GM23338 (cell line): Measurements from ENCODE around the gene SFMBT2. TPM values are rescaled to one million over a fixed set of nuclear protein-coding genes. Genes with fewer than 3 reads are reported as not detected.

ENCODE experiments used
- ATAC-seq: fragments of 200-7000 bp; cut with Tn5 transposase; 3 replicates; pipeline ENCODE4 v1.9.1; 2020
- DNase-seq: peaks from one replicate; pipeline ENCODE4 v3.0.0-alpha.2; 2015; ENCODE audit warnings: low spot score
- H2AFZ ChIP-seq: fragments of 200-600 bp; sonication (generic); 2 replicates; pipeline ENCODE4 v1.8.0; 2016; ENCODE audit warnings: antibody characterized with exemption, mild to moderate bottlenecking, moderate library complexity
- H3F3A ChIP-seq: fragments of 200-600 bp; sonication (generic); replicated peaks from 2 replicates; pipeline ENCODE4 v1.8.0; 2017; ENCODE audit warnings: antibody characterized with exemption, mixed run types, low read depth
- H3K27ac ChIP-seq: fragments of 200-600 bp; sonication (generic); 2 replicates; pipeline ENCODE4 v1.6.1; 2016; ENCODE audit warnings: low read depth
- H3K27me3 ChIP-seq: fragments of 200-600 bp; sonication (generic); 2 replicates; pipeline ENCODE4 v1.8.0; 2016; ENCODE audit warnings: mild to moderate bottlenecking, mixed run types, moderate library complexity; ENCODE audit not compliant: insufficient read depth
- H3K36me3 ChIP-seq: fragments of 200-600 bp; sonication (generic); 2 replicates; pipeline ENCODE4 v1.8.0; 2016; ENCODE audit warnings: mild to moderate bottlenecking; ENCODE audit not compliant: insufficient read depth
- H3K4me1 ChIP-seq: fragments of 200-600 bp; sonication (generic); 2 replicates; pipeline ENCODE4 v1.8.0; 2016; ENCODE audit warnings: mild to moderate bottlenecking, moderate library complexity; ENCODE audit not compliant: insufficient read depth
- H3K4me2 ChIP-seq: fragments of 200-600 bp; sonication (generic); 2 replicates; pipeline ENCODE4 v1.7.1; 2017; ENCODE audit warnings: mixed run types
- H3K4me3 ChIP-seq: fragments of 200-600 bp; sonication (generic); 2 replicates; pipeline ENCODE4 v1.6.1; 2016; ENCODE audit warnings: mixed run types
- H3K79me2 ChIP-seq: fragments of 200-600 bp; sonication (generic); replicated peaks from 2 replicates; pipeline ENCODE4 v1.8.0; 2017; ENCODE audit warnings: mild to moderate bottlenecking; ENCODE audit not compliant: insufficient read depth
- H3K9me2 ChIP-seq: fragments of 200-600 bp; sonication (generic); 2 replicates; pipeline ENCODE4 v1.8.0; 2017; ENCODE audit not compliant: insufficient read depth
- H4K20me1 ChIP-seq: fragments of 200-600 bp; sonication (generic); replicated peaks from 2 replicates; pipeline ENCODE4 v1.8.0; 2017; ENCODE audit warnings: mild to moderate bottlenecking; ENCODE audit not compliant: insufficient read depth
- H3K27ac Mint-ChIP-seq: 2 replicates; pipeline ENCODE4 v1.8.0; 2020; ENCODE audit warnings: inconsistent platforms, mild to moderate bottlenecking, moderate library complexity, mixed read lengths
- H3K27me3 Mint-ChIP-seq: 3 replicates; pipeline ENCODE4 v1.8.0; 2022; ENCODE audit warnings: low read depth, mild to moderate bottlenecking, moderate library complexity, mixed read lengths, inconsistent platforms; ENCODE audit not compliant: insufficient read depth, poor library complexity
- H3K36me3 Mint-ChIP-seq: 3 replicates; pipeline ENCODE4 v1.8.0; 2021; ENCODE audit warnings: low read depth, mild to moderate bottlenecking, inconsistent platforms, moderate library complexity, mixed read lengths
- H3K4me1 Mint-ChIP-seq: 3 replicates; pipeline ENCODE4 v1.8.0; 2020; ENCODE audit warnings: mild to moderate bottlenecking, inconsistent platforms, mixed read lengths
- H3K4me3 Mint-ChIP-seq: 3 replicates; pipeline ENCODE4 v1.8.0; 2021; ENCODE audit warnings: moderate library complexity, mild to moderate bottlenecking, inconsistent platforms, mixed read lengths
- H3K9me3 Mint-ChIP-seq: 3 replicates; pipeline ENCODE4 v1.8.0; 2020; ENCODE audit warnings: moderate library complexity, mild to moderate bottlenecking, inconsistent platforms, mixed read lengths
- EZH2 ChIP-seq: fragments of 200-600 bp; sonication (generic); IDR thresholded peaks from one replicate; pipeline ENCODE4 v1.8.0; 2017; ENCODE audit warnings: antibody characterized with exemption, mild to moderate bottlenecking, low read depth; ENCODE audit not compliant: unreplicated experiment
- EZH2phosphoT487 ChIP-seq: fragments of 200-600 bp; sonication (generic); IDR thresholded peaks from one replicate; pipeline ENCODE4 v1.8.1; 2018; ENCODE audit warnings: antibody characterized with exemption; ENCODE audit not compliant: unreplicated experiment
- JUNB ChIP-seq: IDR thresholded peaks from one replicate; pipeline ENCODE4 v1.6.1; 2016; ENCODE audit warnings: antibody characterized with exemption; ENCODE audit not compliant: unreplicated experiment
- STAT1 ChIP-seq: IDR thresholded peaks from one replicate; pipeline ENCODE4 v1.6.1; 2016; ENCODE audit warnings: antibody characterized with exemption; ENCODE audit not compliant: unreplicated experiment
- ZNF331 ChIP-seq: fragments of 250-450 bp; sonication (Bioruptor Pico); IDR thresholded peaks from 2 replicates; pipeline ENCODE4 v1.5.0; 2020; ENCODE audit warnings: low read depth, mild to moderate bottlenecking, moderate library complexity
- polyA plus RNA-seq: library from polyadenylated mRNA; unstranded; fragments of >200 nt; fragmentation: Nextera tagmentation; extraction: Ambion mirVana; gene quantifications from 2 replicates; pipeline ENCODE4 v1.2.1, GENCODE V29; 2016
- total RNA-seq: library from RNA; depleted of rRNA; stranded (reverse); fragments of >200 nt; shearing (Covaris generic); gene quantifications from 2 replicates; pipeline ENCODE4 v1.2.3, GENCODE V29; 2014
- TF ChIP-seq, protein P1 (sequence below): fragments of 250-450 bp; sonication (Bioruptor Pico); IDR thresholded peaks from 2 replicates; pipeline ENCODE4 v1.5.0; 2020; ENCODE audit warnings: mild to moderate bottlenecking, moderate library complexity
- TF ChIP-seq, protein P2 (sequence below), 2 experiments: fragments of 200-600 bp in 1 of 2; sonication (generic) in 1 of 2; conservative IDR thresholded peaks; 2 replicates each; pipeline versions ENCODE4 v1.5.1 to v1.6.1; 2016 to 2017; ENCODE audit warnings: antibody characterized with exemption in 2 of 2, low read depth in 2 of 2, mild to moderate bottlenecking in 2 of 2, moderate library complexity in 1 of 2

Gene SFMBT2
- total and polyA plus RNA-seq, 2 experiments from 2014 or later: 2.7 to 6.7 TPM

DNA sequence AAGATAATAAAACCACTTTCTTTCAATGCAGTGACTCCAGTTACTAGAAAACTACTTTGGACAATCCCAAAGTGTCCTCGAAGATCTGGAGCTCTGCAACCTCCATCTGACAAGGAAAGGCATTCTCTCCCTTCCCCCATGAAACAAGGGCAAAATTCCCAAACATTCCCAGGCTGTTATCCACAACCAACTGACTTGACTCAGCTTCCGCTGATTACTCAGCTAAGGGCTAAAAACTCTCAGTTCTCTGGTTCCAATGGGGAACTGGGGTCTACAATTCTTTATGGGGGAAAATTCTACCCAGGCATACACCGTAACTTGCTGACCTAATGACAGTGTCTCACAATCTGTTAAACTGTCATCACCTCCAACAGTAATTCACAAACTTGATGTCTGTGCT lies 48.4 kb downstream of the SFMBT2 start:
- Histone ChIP-seq H3F3A (no peaks in the 10 kb centered on the region), H3K36me3 (peaks cover 20% of the 10 kb centered on the region), H3K9me2 (no peaks in the 10 kb centered on the region), H3K4me1 (peaks cover 21% of the 10 kb centered on the region; the same call in 1 of the 2 replicates), H3K27me3 (no peaks in the 10 kb centered on the region), H3K4me3 (no peak overlapping the region), H3K4me2 (no peak overlapping the region), H3K27ac (no peak overlapping the region), H3K79me2 (peaks cover 5% of the 10 kb centered on the region; the same call in 1 of the 2 replicates), H4K20me1 (no peaks in the 10 kb centered on the region; the same call in 1 of the 2 replicates), H2AFZ (no peak overlapping the region)
- peaks cover 15% of the 10 kb centered on the region for H3K4me1 Mint-ChIP-seq
- H3K4me3 Mint-ChIP-seq: no peak overlapping the region
- TF ChIP-seq STAT1 (no peak), ZNF331 (no peak), EZH2 (no peak), EZH2phosphoT487 (no peak), JUNB (no peak)
- TF ChIP-seq, protein P1, sequence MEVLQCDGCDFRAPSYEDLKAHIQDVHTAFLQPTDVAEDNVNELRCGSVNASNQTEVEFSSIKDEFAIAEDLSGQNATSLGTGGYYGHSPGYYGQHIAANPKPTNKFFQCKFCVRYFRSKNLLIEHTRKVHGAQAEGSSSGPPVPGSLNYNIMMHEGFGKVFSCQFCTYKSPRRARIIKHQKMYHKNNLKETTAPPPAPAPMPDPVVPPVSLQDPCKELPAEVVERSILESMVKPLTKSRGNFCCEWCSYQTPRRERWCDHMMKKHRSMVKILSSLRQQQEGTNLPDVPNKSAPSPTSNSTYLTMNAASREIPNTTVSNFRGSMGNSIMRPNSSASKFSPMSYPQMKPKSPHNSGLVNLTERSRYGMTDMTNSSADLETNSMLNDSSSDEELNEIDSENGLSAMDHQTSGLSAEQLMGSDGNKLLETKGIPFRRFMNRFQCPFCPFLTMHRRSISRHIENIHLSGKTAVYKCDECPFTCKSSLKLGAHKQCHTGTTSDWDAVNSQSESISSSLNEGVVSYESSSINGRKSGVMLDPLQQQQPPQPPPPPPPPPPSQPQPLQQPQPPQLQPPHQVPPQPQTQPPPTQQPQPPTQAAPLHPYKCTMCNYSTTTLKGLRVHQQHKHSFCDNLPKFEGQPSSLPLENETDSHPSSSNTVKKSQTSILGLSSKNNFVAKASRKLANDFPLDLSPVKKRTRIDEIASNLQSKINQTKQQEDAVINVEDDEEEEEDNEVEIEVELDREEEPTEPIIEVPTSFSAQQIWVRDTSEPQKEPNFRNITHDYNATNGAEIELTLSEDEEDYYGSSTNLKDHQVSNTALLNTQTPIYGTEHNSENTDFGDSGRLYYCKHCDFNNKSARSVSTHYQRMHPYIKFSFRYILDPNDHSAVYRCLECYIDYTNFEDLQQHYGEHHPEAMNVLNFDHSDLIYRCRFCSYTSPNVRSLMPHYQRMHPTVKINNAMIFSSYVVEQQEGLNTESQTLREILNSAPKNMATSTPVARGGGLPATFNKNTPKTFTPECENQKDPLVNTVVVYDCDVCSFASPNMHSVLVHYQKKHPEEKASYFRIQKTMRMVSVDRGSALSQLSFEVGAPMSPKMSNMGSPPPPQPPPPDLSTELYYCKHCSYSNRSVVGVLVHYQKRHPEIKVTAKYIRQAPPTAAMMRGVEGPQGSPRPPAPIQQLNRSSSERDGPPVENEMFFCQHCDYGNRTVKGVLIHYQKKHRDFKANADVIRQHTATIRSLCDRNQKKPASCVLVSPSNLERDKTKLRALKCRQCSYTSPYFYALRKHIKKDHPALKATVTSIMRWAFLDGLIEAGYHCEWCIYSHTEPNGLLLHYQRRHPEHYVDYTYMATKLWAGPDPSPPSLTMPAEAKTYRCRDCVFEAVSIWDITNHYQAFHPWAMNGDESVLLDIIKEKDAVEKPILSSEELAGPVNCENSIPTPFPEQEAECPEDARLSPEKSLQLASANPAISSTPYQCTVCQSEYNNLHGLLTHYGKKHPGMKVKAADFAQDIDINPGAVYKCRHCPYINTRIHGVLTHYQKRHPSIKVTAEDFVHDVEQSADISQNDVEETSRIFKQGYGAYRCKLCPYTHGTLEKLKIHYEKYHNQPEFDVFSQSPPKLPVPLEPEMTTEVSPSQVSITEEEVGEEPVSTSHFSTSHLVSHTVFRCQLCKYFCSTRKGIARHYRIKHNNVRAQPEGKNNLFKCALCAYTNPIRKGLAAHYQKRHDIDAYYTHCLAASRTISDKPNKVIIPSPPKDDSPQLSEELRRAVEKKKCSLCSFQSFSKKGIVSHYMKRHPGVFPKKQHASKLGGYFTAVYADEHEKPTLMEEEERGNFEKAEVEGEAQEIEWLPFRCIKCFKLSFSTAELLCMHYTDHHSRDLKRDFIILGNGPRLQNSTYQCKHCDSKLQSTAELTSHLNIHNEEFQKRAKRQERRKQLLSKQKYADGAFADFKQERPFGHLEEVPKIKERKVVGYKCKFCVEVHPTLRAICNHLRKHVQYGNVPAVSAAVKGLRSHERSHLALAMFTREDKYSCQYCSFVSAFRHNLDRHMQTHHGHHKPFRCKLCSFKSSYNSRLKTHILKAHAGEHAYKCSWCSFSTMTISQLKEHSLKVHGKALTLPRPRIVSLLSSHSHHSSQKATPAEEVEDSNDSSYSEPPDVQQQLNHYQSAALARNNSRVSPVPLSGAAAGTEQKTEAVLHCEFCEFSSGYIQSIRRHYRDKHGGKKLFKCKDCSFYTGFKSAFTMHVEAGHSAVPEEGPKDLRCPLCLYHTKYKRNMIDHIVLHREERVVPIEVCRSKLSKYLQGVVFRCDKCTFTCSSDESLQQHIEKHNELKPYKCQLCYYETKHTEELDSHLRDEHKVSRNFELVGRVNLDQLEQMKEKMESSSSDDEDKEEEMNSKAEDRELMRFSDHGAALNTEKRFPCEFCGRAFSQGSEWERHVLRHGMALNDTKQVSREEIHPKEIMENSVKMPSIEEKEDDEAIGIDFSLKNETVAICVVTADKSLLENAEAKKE (CRISPR knock-in tag): no peak
- TF ChIP-seq, protein P2, sequence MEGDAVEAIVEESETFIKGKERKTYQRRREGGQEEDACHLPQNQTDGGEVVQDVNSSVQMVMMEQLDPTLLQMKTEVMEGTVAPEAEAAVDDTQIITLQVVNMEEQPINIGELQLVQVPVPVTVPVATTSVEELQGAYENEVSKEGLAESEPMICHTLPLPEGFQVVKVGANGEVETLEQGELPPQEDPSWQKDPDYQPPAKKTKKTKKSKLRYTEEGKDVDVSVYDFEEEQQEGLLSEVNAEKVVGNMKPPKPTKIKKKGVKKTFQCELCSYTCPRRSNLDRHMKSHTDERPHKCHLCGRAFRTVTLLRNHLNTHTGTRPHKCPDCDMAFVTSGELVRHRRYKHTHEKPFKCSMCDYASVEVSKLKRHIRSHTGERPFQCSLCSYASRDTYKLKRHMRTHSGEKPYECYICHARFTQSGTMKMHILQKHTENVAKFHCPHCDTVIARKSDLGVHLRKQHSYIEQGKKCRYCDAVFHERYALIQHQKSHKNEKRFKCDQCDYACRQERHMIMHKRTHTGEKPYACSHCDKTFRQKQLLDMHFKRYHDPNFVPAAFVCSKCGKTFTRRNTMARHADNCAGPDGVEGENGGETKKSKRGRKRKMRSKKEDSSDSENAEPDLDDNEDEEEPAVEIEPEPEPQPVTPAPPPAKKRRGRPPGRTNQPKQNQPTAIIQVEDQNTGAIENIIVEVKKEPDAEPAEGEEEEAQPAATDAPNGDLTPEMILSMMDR (conservative IDR thresholded peaks at IDR 0.05; ENCODE audit: low read depth in 2 of 2): no peak
- H3K27ac Mint-ChIP-seq: no peak overlapping the region
- peaks cover 61% of the 10 kb centered on the region for H3K36me3 Mint-ChIP-seq
- no peak for DNase-seq
- peaks cover 54% of the 10 kb centered on the region for H3K9me3 Mint-ChIP-seq
- no peak for ATAC-seq
- H3K27me3 Mint-ChIP-seq: peaks cover 5% of the 10 kb centered on the region
